Left ventricle myocardium inferior (tissue), 1 donor: ENCODE measurements around the gene DNAH2. TPM values are rescaled to one million over a fixed set of nuclear protein-coding genes. Genes with fewer than 3 reads are reported as not detected.

ENCODE experiments used
- DNase-seq: peaks from one replicate; pipeline ENCODE4 v3.0.0-alpha.2; 2020
- H3K27ac ChIP-seq: fragments of 200-600 bp; replicated peaks from 2 replicates; pipeline ENCODE4 v1.8.0; 2021
- H3K27me3 ChIP-seq: fragments of 200-600 bp; 2 replicates; pipeline ENCODE4 v1.8.0; 2021; ENCODE audit warnings: low read depth
- H3K36me3 ChIP-seq: fragments of 200-600 bp; 2 replicates; pipeline ENCODE4 v1.8.0; 2021
- H3K4me1 ChIP-seq: fragments of 200-600 bp; 2 replicates; pipeline ENCODE4 v1.8.0; 2021
- H3K4me3 ChIP-seq: fragments of 200-600 bp; 2 replicates; pipeline ENCODE4 v1.8.0; 2021; ENCODE audit warnings: mild to moderate bottlenecking, moderate library complexity
- H3K9me3 ChIP-seq: fragments of 200-600 bp; replicated peaks from 2 replicates; pipeline ENCODE4 v1.8.0; 2021
- intact Hi-C: fragments of 100-400 bp; cut with micrococcal nuclease; formaldehyde crosslinking; loops from one replicate; pipeline ENCODE4 v1.11.0; 2022
- total RNA-seq: library from RNA; stranded (reverse); fragmentation: NEBNext Ultra II Directional; extraction: Animal tissue kit (Norgen Biotek cat#: 25700); gene quantifications from one replicate; pipeline ENCODE4 v1.2.1, GENCODE V29; 2021
- TF ChIP-seq, protein P1 (sequence below): fragments of 200-600 bp; IDR thresholded peaks from 2 replicates; pipeline ENCODE4 v1.8.0; 2021; ENCODE audit warnings: antibody characterized with exemption, mild to moderate bottlenecking, borderline replicate concordance
- donor health status: DM: no; HTN: yes; CAD: no; lungs with severe emphysema.

The DNAH2 gene
- total RNA-seq, 1 donor from 2014 or later, result 0.33 TPM

- TF ChIP-seq, protein P1, sequence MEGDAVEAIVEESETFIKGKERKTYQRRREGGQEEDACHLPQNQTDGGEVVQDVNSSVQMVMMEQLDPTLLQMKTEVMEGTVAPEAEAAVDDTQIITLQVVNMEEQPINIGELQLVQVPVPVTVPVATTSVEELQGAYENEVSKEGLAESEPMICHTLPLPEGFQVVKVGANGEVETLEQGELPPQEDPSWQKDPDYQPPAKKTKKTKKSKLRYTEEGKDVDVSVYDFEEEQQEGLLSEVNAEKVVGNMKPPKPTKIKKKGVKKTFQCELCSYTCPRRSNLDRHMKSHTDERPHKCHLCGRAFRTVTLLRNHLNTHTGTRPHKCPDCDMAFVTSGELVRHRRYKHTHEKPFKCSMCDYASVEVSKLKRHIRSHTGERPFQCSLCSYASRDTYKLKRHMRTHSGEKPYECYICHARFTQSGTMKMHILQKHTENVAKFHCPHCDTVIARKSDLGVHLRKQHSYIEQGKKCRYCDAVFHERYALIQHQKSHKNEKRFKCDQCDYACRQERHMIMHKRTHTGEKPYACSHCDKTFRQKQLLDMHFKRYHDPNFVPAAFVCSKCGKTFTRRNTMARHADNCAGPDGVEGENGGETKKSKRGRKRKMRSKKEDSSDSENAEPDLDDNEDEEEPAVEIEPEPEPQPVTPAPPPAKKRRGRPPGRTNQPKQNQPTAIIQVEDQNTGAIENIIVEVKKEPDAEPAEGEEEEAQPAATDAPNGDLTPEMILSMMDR, result no peak
- no peaks in the 10 kb centered on the region for H3K9me3 ChIP-seq
- no peak for DNase-seq
- H3K36me3 ChIP-seq, result no peaks in the 10 kb centered on the region
- H3K4me1 ChIP-seq, result no peaks in the 10 kb centered on the region
- no peak overlapping the region for H3K27ac ChIP-seq
- H3K4me3 ChIP-seq, result no peak overlapping the region
- intact Hi-C loops, result no loop called here
- peaks cover 10% of the 10 kb centered on the region for H3K27me3 ChIP-seq
Measured at GRCh38 chr17:7818026-7818425, 100.5 kb downstream of the DNAH2 start.

DNA sequence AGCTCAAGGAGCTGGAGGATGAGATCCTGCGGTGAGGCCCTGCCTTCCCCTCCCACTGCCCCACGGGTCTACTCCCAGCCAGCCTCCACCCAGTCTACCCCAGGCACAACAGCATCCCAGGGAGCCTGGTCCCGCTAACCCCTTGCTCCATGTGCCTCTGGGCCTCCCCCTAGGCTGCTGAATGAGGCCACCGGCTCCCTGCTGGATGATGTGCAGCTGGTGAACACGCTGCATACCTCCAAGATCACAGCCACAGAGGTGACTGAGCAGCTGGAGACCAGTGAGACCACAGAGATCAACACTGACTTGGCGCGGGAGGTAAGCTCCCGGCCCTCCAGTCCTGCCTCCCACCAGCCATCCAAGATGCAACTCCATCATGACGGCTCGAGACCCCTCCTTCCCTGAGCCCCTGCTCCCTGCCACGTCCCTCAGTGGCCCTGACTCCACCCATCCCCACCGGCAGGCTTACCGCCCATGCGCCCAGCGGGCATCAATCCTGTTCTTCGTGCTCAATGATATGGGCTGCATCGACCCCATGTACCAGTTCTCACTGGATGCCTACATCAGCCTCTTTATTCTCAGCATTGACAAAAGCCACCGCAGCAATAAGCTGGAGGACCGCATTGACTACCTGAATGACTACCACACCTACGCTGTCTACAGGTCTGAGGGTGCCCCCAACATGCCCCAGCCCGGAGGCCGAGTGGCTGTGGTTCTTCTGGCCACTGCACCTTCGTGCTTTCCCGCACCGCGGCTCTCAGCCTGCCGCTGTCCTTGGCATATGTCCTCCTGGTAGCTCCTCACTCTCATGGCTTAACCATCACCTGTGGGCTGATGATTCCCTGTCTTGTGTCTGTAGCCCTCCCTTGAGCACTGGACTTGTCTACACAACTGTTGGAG lies 101.5 kb downstream of the DNAH2 start:
- intact Hi-C loops, result no loop called here
- Histone ChIP-seq H3K4me3 (no peak overlapping the region), H3K9me3 (no peaks in the 10 kb centered on the region), H3K27me3 (peaks cover 10% of the 10 kb centered on the region), H3K27ac (no peak overlapping the region), H3K4me1 (no peaks in the 10 kb centered on the region), H3K36me3 (no peaks in the 10 kb centered on the region)
- no peak for DNase-seq
- TF ChIP-seq, protein P1, result no peak

GRCh38 chr17:7820231-7820630 lies 102.7 kb downstream of the DNAH2 start:
- no peak overlapping the region for H3K27ac ChIP-seq
- H3K9me3 ChIP-seq, result no peaks in the 10 kb centered on the region
- intact Hi-C loops, result no loop called here
- TF ChIP-seq, protein P1, result no peak
- DNase-seq, result no peak
- no peaks in the 10 kb centered on the region for H3K4me1 ChIP-seq
- H3K36me3 ChIP-seq, result no peaks in the 10 kb centered on the region
- H3K4me3 ChIP-seq, result no peak overlapping the region
- peaks cover 10% of the 10 kb centered on the region for H3K27me3 ChIP-seq

DNA sequence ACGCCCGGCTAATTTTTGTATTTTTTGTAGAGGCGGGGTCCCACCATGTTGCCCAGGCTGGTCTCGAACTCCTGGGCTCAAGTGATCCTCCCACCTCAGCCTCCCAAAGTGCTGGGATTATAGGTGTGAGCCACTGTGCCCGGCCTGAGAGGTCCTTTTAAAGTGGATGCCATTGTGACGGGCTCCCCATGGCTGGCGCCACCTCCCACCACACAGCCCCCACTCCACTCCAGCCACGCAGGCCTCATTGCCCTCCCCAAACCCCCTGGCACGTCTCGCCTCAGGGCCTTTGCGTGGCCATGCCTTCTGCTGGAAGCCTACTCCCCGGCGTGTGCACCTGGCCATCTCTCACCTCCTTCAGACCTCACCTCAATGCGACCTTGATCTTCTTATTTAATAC lies 104.6 kb downstream of the DNAH2 start:
- TF ChIP-seq, protein P1, result no peak
- intact Hi-C loops, result no loop called here
- DNase-seq, result no peak
- no peaks in the 10 kb centered on the region for H3K4me1 ChIP-seq
- no peak overlapping the region for H3K27ac ChIP-seq
- no peaks in the 10 kb centered on the region for H3K36me3 ChIP-seq
- H3K9me3 ChIP-seq, result no peaks in the 10 kb centered on the region
- H3K4me3 ChIP-seq, result no peak overlapping the region
- H3K27me3 ChIP-seq, result peaks cover 8% of the 10 kb centered on the region

DNA sequence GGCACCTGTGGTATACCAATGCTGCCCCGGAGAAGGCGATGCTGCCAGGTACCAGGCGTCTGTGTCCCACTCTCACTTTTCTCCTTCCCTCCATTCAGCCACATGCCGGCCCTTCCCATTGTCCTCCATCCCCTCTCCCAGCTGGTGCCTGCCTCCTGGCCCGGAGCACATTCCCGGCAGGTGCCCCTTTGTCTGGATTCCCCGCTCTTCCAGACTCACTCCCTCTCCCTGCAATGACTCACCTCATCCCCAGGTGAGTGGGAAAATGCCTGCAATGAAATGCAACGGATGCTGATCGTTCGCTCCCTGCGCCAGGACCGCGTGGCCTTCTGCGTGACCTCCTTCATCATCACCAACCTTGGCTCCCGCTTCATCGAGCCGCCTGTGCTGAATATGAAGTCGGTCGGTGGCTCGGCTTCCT lies 106.0 kb downstream of the DNAH2 start:
- intact Hi-C loops, result no loop called here
- Histone ChIP-seq H3K36me3 (no peaks in the 10 kb centered on the region), H3K4me3 (no peak overlapping the region), H3K27ac (no peak overlapping the region), H3K4me1 (no peaks in the 10 kb centered on the region), H3K9me3 (no peaks in the 10 kb centered on the region), H3K27me3 (peaks cover 11% of the 10 kb centered on the region)
- no peak for DNase-seq
- TF ChIP-seq, protein P1, result no peak
